ENCODE results near the gene PLEKHG3.

DNA sequence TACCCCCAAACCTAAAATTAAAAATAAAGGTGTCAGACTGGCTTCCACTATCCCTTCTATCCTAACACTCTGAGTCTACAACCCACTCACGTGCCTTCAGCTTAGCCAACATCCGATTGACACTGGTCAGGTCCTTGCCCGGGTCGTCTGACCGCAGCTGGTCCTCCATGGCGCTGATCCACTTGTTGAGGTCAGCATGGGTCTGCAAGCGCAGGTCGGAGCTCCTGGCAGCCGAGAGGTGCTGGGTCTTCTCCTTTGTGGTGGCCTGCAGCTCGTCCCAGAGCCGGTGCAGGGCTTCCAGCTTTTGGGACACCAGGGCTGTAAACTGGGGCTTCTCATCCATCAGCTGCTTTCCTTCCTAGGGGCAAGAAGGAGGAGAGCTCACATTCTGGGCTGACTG lies 78.0 kb downstream of the PLEKHG3 start:
- TF ChIP-seq EP300 (IDR thresholded peaks at IDR 0.05) (no peak), POLR2A (IDR thresholded peaks at IDR 0.05) (no peak)
